HG02588 (cell line): Measurements from ENCODE around the gene RBFOX2.

Experiments used
- ATAC-seq: cut with Tn5 transposase; IDR thresholded peaks from one replicate; pipeline ENCODE4 v1.9.1; 2021; ENCODE audit warnings: mild to moderate bottlenecking, moderate library complexity; ENCODE audit not compliant: unreplicated experiment

Gene RBFOX2

GRCh38 chr22:35873426-35873825, 155.2 kb downstream of the RBFOX2 start:
- ATAC-seq = no peak

GRCh38 chr22:35872451-35872850, 156.2 kb downstream of the RBFOX2 start:
- no peak for ATAC-seq

GRCh38 chr22:35870517-35871293, 157.9 kb downstream of the RBFOX2 start:
- no peak for ATAC-seq

GRCh38 chr22:35868938-35869337, 159.7 kb downstream of the RBFOX2 start:
- ATAC-seq = no peak

- ATAC-seq = no peak
Measured at GRCh38 chr22:35866651-35867050, 162.0 kb downstream of the RBFOX2 start.

- ATAC-seq = no peak
Measured at GRCh38 chr22:35864545-35865165, 164.0 kb downstream of the RBFOX2 start.

- ATAC-seq = no peak
Measured at GRCh38 chr22:35863432-35863831, 165.2 kb downstream of the RBFOX2 start.

- no peak for ATAC-seq
Measured at GRCh38 chr22:35862697-35863096, 165.9 kb downstream of the RBFOX2 start.

GRCh38 chr22:35861451-35861850, 167.2 kb downstream of the RBFOX2 start:
- ATAC-seq = no peak

GRCh38 chr22:35860837-35861236, 167.8 kb downstream of the RBFOX2 start:
- no peak for ATAC-seq

GRCh38 chr22:35860087-35860733, 168.4 kb downstream of the RBFOX2 start:
- ATAC-seq = no peak

GRCh38 chr22:35854334-35854733, 174.3 kb downstream of the RBFOX2 start:
- ATAC-seq = no peak

- no peak for ATAC-seq
Measured at GRCh38 chr22:35852076-35852475, 176.5 kb downstream of the RBFOX2 start.

- ATAC-seq = no peak
Measured at GRCh38 chr22:35850831-35851230, 177.8 kb downstream of the RBFOX2 start.

GRCh38 chr22:35846804-35847203, 181.8 kb downstream of the RBFOX2 start:
- ATAC-seq = no peak

- ATAC-seq = no peak
Measured at GRCh38 chr22:35844886-35845285, 183.7 kb downstream of the RBFOX2 start.

GRCh38 chr22:35842954-35843353, 185.7 kb downstream of the RBFOX2 start:
- no peak for ATAC-seq

- ATAC-seq = no peak
Measured at GRCh38 chr22:35842519-35842913, 186.1 kb downstream of the RBFOX2 start.

GRCh38 chr22:35841907-35842518, 186.6 kb downstream of the RBFOX2 start:
- no peak for ATAC-seq

GRCh38 chr22:35840302-35840739, 188.3 kb downstream of the RBFOX2 start:
- ATAC-seq = no peak

GRCh38 chr22:35839841-35840301, 188.8 kb downstream of the RBFOX2 start:
- no peak for ATAC-seq
